Central memory CD8-positive, alpha-beta T cell (primary cell): ENCODE data around the gene CDK4.
A peak's percentile ranks its signal among the peaks of the same experiment; 100 is the strongest.

Source experiments
- ATAC-seq: fragments of 150-1000 bp; cut with Tn5 transposase; replicated peaks from 2 replicates; pipeline ENCODE4 v1.10.0; 2022; ENCODE audit warnings: mild to moderate bottlenecking, moderate FRiP score, moderate number of reproducible peaks; ENCODE audit not compliant: poor library complexity, severe bottlenecking; ENCODE audit errors: extremely low read depth
- DNase-seq, 2 donors: peaks; one replicate each; pipeline ENCODE4 v3.0.0; 2021; ENCODE audit warnings: low spot score in 2 of 2
- H3K27ac Mint-ChIP-seq: one replicate; pipeline ENCODE4 v1.8.0; 2022; ENCODE audit warnings: low read depth, mild to moderate bottlenecking, moderate library complexity, mixed read lengths
- H3K27me3 Mint-ChIP-seq: one replicate; pipeline ENCODE4 v1.8.0; 2022; ENCODE audit warnings: mixed read lengths
- H3K36me3 Mint-ChIP-seq: one replicate; pipeline ENCODE4 v1.8.0; 2022; ENCODE audit warnings: mild to moderate bottlenecking, moderate library complexity, mixed read lengths; ENCODE audit not compliant: insufficient read depth
- H3K4me1 Mint-ChIP-seq: one replicate; pipeline ENCODE4 v1.8.0; 2022; ENCODE audit warnings: mixed read lengths
- H3K4me3 Mint-ChIP-seq: one replicate; pipeline ENCODE4 v1.8.0; 2022; ENCODE audit warnings: mild to moderate bottlenecking, moderate library complexity, mixed read lengths
- H3K9me3 Mint-ChIP-seq: one replicate; pipeline ENCODE4 v1.8.0; 2022; ENCODE audit warnings: mixed read lengths

The CDK4 gene

DNA sequence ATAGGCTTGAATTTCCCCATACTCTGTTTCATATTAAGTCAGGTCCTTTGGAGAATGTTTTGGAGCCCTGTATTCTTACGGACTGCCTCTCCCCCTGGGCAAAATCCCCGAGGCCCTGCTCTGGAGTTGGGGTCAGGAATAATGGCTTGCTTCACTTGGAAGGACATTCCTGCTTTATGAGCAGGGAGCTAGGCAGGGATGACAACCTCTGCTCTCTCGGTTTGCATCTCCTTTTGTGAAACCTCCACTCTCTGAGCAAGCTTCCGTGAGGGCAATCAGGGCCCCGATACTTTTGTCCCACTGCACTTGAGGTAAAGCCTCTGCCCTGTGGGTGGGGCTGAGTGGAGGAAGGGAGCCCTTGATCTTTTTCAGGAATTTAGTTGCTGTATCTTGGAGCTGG lies 38.9 kb downstream of the CDK4 start:
- DNase-seq (no peak), ATAC-seq (no peak)
- no peaks in the 10 kb centered on the region for H3K9me3 Mint-ChIP-seq
- no peak overlapping the region for H3K4me3 Mint-ChIP-seq
- no peaks in the 10 kb centered on the region for H3K4me1 Mint-ChIP-seq
- H3K27ac Mint-ChIP-seq: no peak overlapping the region
- H3K27me3 Mint-ChIP-seq: no peaks in the 10 kb centered on the region
- peaks cover 32% of the 10 kb centered on the region for H3K36me3 Mint-ChIP-seq

DNA sequence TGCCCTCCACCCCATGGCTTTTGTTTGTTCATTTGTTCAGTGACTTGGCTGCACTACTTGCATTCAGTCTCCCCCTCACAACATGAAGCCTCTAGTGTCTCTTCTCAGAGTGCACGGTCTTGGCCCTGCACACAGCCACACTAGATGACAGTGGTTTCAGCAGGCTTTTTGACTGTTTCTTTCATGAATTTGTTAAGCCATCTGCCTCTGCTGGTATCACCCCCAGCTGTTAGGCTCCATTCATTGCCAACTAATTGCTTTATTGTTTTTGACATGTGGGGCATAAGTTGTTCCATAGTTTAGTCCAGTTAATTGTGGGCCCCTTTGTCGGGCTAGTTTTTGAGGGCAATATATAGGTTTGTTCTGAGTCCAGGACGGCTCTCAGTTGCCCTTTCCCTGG lies 39.4 kb downstream of the CDK4 start:
- no peak overlapping the region for H3K27ac Mint-ChIP-seq
- H3K36me3 Mint-ChIP-seq: peaks cover 31% of the 10 kb centered on the region
- H3K4me3 Mint-ChIP-seq: no peak overlapping the region

GRCh38 chr12:57708296-57708695 lies 43.8 kb downstream of the CDK4 start:
- Mint-ChIP-seq H3K4me3 (no peak overlapping the region), H3K27ac (no peak overlapping the region), H3K4me1 (peaks cover 4% of the 10 kb centered on the region), H3K9me3 (no peaks in the 10 kb centered on the region), H3K27me3 (no peaks in the 10 kb centered on the region), H3K36me3 (peaks cover 33% of the 10 kb centered on the region)
- DNase-seq: no peak
- ATAC-seq: no peak

More for the DNA sequence above, 39.4 kb downstream of the CDK4 start:
- no peaks in the 10 kb centered on the region for H3K4me1 Mint-ChIP-seq
- ATAC-seq: no peak
- DNase-seq: no peak
- no peaks in the 10 kb centered on the region for H3K27me3 Mint-ChIP-seq
- H3K9me3 Mint-ChIP-seq: no peaks in the 10 kb centered on the region

- Mint-ChIP-seq H3K36me3 (peaks cover 33% of the 10 kb centered on the region), H3K4me1 (peaks cover 6% of the 10 kb centered on the region), H3K27me3 (no peaks in the 10 kb centered on the region), H3K4me3 (no peak overlapping the region), H3K9me3 (no peaks in the 10 kb centered on the region), H3K27ac (peak overlapping the region; percentile 17)
- ATAC-seq (no peak), DNase-seq (no peak)
Measured at GRCh38 chr12:57707250-57707649, 44.9 kb downstream of the CDK4 start.

GRCh38 chr12:57700317-57700716 lies 51.8 kb downstream of the CDK4 start:
- no peak for ATAC-seq
- peaks cover 40% of the 10 kb centered on the region for H3K36me3 Mint-ChIP-seq
- H3K4me1 Mint-ChIP-seq: peaks cover 27% of the 10 kb centered on the region
- no peak for DNase-seq
- H3K9me3 Mint-ChIP-seq: no peaks in the 10 kb centered on the region
- H3K4me3 Mint-ChIP-seq: no peak overlapping the region
- no peak overlapping the region for H3K27ac Mint-ChIP-seq
- H3K27me3 Mint-ChIP-seq: no peaks in the 10 kb centered on the region

DNA sequence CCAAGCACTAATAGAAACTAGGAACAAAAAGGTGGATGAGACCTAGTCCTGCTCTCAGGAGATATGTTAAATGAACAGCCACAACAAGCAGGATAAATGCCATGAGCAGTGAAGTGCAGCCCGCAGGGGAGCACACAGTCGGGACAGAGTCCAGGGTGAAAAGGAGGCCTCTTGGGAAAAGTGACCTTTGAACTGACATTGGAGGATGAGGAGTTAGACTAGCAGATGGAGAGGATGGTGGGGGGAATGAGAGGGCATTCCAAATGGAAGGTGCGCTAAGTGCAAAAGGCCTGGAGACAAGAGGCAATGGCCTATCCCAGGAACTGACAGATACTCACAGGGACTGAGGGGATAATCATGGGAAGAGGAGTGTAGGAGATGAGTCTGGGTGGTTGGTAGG lies 53.7 kb downstream of the CDK4 start:
- H3K4me3 Mint-ChIP-seq: no peak overlapping the region
- peaks cover 32% of the 10 kb centered on the region for H3K36me3 Mint-ChIP-seq
- no peak for DNase-seq
- ATAC-seq: no peak
- H3K27me3 Mint-ChIP-seq: no peaks in the 10 kb centered on the region
- peaks cover 27% of the 10 kb centered on the region for H3K4me1 Mint-ChIP-seq
- H3K9me3 Mint-ChIP-seq: no peaks in the 10 kb centered on the region
- peak overlapping the region; percentile 9 for H3K27ac Mint-ChIP-seq
